GM21423 (cell line): ENCODE results near the gene IGSF11.

Experiments used
- ATAC-seq: cut with Tn5 transposase; IDR thresholded peaks from one replicate; pipeline ENCODE4 v1.9.1; 2021; ENCODE audit warnings: mild to moderate bottlenecking, moderate library complexity; ENCODE audit not compliant: unreplicated experiment

IGSF11 gene

DNA sequence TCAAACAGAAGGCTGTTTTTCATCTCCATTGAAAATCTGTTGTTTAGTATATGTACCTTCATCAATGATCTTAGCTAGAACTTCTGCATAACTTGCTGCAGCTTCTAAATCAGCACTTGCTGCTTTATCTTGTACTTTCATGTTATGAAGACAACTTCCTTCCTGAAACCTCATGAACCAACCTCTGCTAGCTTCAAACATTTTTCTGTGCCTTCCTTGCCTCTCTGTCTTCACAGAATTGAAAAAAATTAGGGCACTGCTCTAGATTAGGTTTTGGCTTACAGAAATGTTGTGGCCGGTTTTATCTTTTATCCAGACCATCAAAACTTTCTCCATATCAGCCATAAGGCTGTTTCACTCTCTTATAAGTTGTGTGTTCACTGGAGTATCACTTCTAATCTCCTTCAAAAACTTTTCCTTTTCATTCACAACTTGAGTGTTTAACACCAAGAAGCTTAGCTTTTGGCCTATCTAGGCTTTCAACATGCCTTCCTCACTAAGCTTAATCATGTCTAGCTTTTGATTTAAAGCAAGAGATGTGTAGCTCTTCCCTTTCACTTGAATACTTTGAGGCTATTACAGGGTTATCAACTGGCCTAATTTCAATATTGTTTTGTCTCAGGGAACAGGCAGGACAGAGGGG, 78.6 kb downstream of the IGSF11 start:
- no peak for ATAC-seq

DNA sequence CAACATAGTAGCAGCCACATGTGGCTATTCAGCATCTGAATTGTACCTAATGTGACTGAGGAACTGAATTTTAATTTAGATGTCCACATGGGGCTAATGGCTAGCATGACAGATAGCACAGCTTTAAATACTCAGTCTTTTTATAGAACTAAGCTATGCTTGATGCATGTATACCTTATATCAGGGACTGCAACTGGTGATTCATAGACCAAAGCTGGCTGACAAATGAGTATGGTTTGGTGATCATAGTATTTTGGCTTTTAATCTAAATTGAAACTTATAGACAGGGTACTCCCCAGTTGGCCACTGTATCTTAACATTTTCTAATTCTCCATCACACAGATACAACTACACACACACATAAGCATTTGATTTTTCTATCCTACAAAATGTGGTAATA, 83.6 kb downstream of the IGSF11 start:
- no peak for ATAC-seq

DNA sequence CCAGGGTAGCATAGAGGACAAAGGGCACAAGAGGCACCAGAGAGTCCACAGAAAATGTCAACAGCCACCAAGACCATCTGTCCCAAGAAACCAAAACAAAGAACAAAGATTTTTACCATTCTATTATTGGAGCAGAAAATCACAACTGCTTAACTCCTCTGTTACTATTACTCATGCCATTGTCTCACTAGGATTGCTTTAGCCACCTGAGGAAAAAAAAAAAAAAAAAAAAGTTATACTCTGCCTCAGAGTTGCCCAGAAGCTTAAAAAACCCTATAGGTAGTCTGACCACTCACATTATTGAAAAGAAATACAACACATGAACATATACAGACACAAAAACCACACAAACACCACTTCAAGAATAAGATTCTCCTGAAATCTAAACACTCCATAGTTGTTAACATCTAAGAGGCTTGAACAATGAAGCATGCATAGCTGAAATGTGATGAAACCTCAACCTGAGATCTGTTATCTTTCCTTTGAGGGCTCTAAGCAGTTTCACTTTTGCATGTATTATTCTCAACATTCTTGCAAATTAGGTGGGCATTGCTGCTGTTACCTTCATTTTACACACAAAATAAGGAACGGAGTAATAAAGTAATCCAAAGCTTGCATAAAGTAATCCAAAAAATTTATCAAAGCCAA, 85.4 kb downstream of the IGSF11 start:
- ATAC-seq = no peak

DNA sequence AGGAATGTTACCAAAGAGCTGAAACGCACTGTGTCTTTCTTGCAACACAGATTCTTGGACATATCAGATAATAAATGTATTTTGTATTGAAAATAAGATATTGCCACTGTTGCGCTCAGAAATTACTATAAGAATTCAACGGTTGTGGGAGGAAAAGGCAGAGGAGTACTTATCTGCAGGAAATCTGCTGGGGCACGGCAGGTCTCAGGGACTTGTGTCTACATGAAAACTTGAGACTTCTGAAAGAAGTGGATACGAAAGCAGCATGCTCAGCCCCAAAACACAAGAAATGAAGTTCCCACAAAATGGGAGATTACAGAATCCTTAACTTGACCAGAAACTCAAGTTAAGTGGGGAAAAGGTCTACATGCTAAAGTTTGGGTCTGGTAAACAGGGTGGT, 86.5 kb downstream of the IGSF11 start:
- no peak for ATAC-seq

DNA sequence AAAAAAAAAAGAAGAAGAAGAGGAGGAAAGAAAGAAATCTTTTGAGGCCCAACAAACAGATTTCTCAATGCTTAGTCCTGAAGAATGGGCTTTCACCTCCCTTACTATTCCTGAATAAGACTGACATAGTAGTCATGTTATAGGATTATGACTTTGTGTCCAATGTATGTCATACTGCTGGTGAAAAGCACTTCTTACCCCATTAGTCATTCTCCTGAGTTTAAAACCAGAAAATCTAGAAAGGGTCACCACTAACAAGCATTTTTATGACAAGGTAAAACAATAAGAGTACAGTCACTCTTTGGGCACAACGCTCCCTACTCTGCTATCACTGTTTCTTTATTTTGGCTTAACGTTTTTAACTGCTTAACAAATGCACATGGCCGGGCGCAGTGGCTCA, 88.2 kb downstream of the IGSF11 start:
- ATAC-seq = no peak

DNA sequence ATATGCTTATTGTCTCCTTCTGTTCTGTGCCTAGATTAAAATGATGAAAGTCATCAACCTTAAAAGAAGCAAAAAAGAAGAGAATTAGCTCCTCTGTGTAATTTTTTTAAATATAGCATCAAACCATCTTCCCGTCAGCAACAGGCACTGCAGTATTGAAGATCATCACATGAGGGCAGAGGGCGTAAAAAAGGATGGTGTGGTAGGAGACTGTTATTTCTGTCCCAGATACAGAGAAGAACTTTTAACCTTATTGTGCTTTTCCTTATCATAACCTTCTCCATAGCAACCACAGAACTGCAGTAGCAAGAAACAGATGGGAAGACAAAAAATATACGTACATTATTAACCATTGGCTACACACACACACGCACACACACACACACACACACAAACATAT, 88.8 kb downstream of the IGSF11 start:
- ATAC-seq = no peak

DNA sequence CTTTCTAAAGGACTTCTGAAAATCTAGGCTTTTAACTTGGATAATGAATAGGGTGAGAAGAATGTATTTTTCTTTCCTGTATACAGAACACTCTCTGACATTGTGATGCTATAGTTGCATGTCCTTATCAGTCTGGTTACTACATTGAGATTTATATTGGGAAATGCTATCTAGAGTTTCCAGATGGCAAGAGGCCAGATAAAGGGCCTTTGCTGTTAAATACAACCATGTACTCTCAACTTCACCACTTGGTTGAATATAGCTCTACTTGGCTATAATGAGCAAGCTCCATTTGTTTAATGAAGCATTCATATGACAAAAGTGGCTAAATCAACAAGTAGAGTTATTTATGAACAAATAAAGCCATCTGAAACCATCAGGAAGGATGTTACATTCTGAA, 91.0 kb downstream of the IGSF11 start:
- ATAC-seq = no peak

DNA sequence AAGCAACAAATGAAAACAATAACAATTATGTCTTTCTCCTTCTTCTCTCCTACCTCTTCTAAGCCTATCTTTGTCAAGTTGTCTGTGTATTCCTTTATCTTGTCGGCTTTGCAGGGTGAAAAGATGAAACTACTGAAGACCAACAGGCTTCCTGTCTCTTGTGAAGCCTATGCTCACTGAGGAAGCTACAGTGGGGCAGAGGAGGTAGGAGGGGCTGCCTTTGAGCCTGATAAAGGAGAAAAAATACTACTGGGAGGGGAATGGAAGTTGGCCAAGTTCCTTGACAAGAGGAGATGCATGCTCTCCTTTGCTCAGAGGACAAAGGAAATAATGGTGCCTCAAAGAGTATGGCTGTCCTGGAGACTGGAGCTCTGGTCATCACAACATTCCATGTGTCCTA, 92.0 kb downstream of the IGSF11 start:
- no peak for ATAC-seq

DNA sequence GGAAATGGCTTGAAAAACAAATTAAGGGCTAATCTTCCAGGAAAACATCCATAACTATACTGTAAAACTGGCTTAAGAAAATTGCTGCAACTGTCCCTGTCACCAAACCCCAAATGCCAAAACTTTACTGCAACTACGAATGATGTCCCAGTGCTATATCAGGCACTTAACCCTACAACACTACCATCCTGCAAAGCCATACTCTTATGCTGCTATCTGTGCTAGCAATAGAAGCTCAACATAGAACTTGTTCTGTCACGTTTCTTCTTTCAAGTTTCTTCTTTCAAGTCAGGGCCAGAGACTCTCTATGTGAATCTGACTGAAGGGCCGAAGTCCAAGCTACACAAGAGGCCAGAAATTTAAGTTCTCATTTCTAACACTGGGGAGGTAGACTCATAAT, 92.5 kb downstream of the IGSF11 start:
- ATAC-seq = no peak

DNA sequence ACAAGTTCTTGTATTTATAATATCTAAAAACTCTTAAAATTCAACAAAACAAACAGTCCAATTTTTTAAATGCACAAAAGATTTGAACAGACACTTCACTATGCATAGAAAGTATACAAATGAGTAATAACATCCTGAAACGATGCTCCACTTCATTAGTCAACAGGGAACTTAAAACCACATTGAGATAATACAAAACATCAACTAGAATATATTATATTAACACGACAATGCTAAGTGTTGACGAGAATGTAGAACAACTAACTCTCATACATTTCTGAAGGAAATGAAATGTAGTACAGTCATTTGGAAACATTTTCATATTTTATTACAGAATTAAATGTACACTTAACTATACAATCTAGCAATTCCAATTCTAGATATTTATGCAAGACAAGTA, 93.4 kb downstream of the IGSF11 start:
- ATAC-seq = no peak

DNA sequence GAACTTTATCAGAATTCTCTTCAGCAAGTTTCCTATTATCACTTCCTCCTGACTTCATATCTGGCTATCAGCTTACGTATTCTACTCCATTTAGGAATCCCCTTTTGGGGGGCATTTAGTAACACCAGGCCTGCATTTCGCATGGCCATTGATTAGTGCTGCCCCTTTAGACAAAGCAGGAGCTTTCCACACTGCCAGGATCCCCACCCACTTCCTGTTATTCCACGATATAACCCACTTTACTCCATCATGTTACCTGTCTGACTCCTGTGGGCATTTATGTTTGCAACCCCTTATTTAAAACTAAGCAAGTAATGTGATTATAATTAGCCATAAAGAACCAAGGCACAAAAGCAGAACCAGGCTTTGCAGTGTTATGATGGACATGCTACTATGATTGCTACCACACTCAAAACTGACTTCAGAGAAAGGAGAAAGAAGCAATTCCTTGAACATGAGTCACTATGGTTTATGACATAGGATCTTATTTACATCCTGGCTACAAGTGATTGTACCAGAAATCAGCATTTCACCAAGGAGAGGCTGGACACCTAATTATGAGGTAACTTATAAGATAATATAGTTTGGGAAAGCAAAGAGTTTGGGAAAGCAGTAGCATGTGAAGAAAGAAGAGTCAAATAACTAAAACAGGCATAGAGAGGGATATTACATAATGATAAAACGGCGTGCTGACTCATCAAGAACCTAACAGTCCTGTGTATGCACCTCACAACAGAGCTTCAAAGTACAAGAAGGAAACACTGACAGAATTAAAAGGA, 96.3 kb downstream of the IGSF11 start:
- no peak for ATAC-seq

DNA sequence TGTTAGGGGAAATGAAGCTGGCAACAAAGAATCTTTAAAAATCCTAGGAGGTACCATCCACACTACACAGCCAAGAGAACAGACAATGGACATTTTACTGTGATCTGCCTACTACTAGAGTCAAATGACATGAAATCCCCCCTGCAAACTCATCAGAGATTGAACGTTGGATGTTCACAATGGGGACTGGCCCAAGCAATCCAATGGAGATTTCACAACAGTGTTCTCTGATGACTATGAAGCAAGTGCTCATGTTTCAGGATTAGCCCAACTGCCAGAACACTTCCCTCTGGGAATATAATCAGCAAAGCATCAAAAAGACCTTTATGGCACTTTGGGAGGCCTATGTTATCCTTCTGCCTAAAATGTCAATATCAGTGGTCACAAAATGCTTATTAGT, 97.8 kb downstream of the IGSF11 start:
- ATAC-seq = no peak

DNA sequence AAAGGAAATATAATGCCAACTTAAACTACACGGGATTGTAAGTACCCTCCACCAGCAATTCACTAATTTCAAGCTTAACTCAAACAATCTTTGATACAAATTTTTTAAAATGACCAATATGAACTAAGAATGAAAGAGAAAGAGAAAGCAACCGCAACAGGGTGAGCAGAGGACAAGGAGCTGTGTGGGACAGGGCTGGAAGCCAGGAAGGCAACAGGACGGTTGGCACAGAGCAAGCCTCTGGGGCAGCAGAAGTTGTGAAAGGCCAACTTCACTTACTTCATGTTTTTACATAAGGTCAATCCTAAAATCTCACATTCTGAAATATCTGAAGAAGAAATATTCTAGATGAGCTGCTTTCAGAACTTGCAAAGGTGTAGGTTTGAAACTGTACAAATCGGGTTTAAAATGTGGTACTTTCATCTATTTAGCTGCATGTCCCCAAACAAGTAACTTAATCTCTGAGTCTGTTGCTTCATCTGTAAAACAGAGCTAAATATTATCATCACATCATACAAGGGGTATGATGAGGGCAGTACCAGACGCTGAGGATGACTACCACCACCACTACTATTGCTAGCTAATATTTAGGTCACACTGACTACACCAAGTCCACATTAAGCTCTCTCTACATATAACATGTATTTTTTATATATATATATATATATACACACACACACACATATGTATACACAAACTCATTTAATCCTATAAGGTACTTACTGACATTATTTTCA, 101.7 kb downstream of the IGSF11 start:
- no peak for ATAC-seq

DNA sequence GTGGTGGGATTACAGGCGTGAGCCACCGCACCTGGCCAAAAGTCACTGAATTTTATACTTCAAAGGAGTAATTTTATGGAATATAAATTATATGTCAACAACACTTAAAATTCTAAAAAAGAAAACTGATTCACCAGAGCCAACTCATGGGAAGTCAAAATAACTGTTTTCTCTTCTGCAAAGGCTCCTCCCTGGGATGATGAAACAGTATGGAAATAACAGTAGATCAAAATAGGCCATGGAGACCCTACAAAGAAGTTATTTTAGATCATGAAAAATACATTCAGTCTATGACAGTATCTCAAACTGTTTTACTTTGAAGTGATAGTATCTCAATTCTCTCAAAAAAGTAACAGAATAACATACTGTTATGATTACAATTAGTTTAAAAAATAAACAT, 102.7 kb downstream of the IGSF11 start:
- no peak for ATAC-seq

DNA sequence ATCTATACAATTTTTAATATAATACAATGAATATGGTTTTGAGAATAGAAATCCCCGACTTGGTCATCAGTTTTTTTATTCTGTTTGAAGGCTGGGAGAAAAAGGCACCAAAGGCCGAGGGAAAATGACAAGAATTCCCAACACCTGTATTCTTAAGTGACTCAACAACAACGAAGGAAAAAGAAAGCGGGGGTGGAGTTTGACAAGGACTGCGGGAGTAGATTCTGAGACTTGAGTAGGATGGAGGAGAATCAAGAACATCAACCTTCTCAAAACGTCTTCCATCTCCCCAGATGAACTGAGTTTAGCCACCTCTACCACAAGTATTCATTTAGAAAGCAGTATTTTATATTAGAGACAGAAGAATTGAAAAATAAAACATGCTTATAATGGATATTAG, 107.2 kb downstream of the IGSF11 start:
- ATAC-seq = no peak

DNA sequence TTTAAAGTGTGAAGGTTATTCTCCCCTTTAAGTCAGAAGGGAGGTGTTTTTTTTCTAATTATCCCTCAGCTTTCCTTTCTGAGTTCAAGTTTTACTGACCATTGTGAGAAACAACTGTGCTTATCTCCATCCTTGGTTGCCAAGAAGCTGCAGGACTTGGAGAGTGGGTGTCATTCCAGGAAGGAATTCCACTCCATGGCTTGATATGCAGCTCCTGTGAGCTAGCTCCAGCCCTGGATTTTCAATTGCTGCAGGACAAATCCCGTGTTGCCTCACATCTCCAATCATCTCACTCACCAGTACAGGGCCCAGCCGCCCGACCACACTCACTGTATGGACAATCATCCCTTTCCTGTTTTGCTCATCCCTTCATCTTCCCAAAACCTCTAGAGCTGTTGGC, 122.5 kb downstream of the IGSF11 start:
- no peak for ATAC-seq

DNA sequence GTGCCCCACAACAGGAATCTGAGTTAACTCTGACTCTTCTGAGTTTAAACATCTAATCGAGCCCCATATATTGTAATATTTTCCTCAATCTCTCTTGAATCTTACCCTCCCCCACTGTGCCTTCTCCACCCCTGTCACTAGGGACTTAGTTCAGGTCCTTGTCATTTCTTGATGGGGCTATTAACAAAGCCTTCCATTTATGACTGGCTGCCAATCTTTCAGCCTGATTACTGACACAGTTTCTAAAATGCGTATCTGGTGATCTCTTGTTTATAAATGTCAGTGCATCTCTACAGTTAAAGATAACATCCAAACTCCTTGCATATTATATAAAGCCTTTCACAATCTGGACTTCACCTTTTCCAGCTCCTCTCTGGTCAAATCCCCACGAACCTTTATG, 124.3 kb downstream of the IGSF11 start:
- no peak for ATAC-seq

DNA sequence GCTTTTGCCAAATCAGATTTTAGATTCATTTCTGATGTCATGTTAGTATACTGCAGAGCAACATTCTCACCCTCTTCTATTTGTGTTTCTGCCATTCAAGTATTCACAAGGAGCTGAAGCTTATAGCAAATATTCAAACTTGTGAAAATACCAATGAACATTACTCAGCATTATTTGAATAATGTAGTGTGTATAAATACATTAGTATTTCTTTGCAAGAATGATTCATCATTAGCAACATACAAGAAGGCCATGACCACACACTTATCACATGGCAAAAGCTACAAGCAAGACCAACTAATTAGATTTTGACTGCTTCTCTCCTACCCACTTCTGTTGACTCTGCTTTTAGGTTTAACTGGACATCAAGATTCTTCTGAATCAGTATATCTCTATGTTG, 124.9 kb downstream of the IGSF11 start:
- ATAC-seq = no peak

DNA sequence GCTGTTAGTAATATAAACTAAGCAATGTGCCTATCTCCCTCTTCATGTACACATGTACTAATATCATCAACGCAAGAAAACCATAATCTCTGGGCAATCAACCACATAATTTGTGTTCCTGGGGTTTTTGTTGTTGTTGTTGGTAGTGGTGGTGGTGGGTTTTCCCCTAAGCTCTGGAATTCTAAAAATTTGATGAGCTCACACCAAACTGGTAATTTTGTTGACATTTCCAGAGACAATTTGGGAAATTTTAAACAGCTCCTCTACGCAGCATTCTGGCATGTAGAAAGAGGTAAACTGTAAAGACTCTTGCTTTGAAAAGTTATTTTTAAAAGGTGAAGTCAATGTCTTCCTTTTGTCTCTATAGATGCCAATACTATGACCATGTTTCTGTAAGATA, 126.7 kb downstream of the IGSF11 start:
- no peak for ATAC-seq

DNA sequence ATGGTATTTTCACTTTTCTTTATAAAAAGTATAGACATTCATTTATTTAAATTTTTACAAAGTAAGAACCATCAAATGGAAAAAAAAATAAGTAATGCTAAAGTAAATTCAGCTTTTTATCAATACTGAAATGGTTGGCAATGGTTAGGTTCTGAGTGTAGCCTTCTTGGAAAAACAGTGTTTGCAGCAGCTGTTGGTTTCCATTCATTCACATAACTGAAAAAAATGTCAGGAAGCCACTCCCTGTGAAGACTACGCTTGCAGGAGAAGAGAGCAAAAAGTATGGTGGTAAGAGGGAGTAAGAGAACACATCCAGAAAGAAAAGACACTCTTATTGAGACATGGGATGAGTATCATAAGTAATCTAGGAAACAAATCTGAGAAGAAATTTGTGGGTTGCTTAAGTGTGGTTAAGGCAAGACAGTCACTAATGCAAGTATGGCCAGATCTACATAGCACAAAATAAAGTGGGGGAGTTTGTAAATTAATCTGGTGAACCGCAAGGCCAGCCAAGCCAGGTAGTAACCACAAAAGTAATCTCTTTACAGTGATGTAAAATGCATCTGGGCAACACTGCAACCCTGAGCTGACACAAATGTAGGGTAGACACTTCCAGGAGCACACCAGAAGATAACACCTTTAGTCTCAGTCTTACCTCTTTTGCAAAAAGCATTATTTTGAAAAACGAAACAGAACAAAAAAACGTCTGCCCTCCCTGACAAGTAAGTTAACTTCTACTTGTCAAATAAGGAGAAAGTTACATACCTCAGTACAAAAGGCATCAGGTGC, 133.7 kb downstream of the IGSF11 start:
- no peak for ATAC-seq

DNA sequence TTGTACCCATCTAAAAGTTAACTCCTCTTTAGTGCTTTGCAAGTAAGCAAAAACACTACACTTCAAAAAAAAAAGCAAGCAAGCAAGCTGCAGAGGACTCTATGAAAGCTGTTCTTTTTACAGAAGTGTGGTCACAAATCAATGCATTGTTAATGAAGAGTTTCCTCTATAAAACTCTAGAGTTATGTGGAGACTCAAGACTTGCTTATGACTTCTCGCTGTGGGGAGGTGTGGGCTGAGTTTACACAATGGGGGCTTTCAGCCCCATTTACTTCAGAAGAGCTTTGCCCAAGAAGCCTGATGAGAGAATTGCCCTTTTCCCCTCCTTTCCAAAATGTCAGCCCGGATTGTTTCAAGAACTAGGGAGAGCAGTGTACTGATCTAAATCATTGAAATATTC, 144.4 kb downstream of the IGSF11 start:
- no peak for ATAC-seq
